Natural killer cell (primary cell): ENCODE measurements around the gene TSKS. TPM values are rescaled to one million over a fixed set of nuclear protein-coding genes. Genes with fewer than 3 reads are reported as not detected.

Source experiments
- ATAC-seq, 3 donors: fragments of 150-1000 bp in 2 of 3; fragments of 200-7000 bp in 1 of 3; cut with Tn5 transposase; 1 replicate in 1 of 3; 2 replicates in 2 of 3; pipeline ENCODE4 v1.10.0; 2021; ENCODE audit warnings: mild to moderate bottlenecking in 2 of 3, moderate library complexity in 2 of 3
- DNase-seq, 2 donors: peaks; one replicate each; pipeline versions ENCODE4 v3.0.0 to v3.0.0-alpha.2; 2013 to 2021; ENCODE audit warnings: mixed read lengths in 1 of 2
- H3K27ac ChIP-seq: one replicate; pipeline ENCODE4 v1.5.1; 2013; ENCODE audit warnings: mild to moderate bottlenecking, low read length
- H3K27me3 ChIP-seq: one replicate; pipeline ENCODE4 v1.6.1; 2013; ENCODE audit warnings: low read length; ENCODE audit not compliant: control insufficient read depth, insufficient read depth
- H3K36me3 ChIP-seq: one replicate; pipeline ENCODE4 v1.6.1; 2013; ENCODE audit warnings: low read length; ENCODE audit not compliant: control insufficient read depth, insufficient read depth
- H3K4me1 ChIP-seq: one replicate; pipeline ENCODE4 v1.6.1; 2013; ENCODE audit warnings: low read length; ENCODE audit not compliant: control insufficient read depth, insufficient read depth
- H3K4me3 ChIP-seq: one replicate; pipeline ENCODE4 v1.5.1; 2013; ENCODE audit warnings: low read length
- H3K9me3 ChIP-seq: one replicate; pipeline ENCODE4 v1.6.1; 2013; ENCODE audit warnings: low read length; ENCODE audit not compliant: control insufficient read depth, insufficient read depth
- H3K27ac Mint-ChIP-seq, 2 donors: one replicate each; pipeline ENCODE4 v1.8.0; 2022; ENCODE audit warnings: mild to moderate bottlenecking in 2 of 2, mixed read lengths in 2 of 2, moderate library complexity in 1 of 2
- H3K27me3 Mint-ChIP-seq, 2 donors: one replicate each; pipeline ENCODE4 v1.8.0; 2022; ENCODE audit warnings: low read depth in 2 of 2, mixed read lengths in 2 of 2
- H3K36me3 Mint-ChIP-seq: one replicate; pipeline ENCODE4 v1.8.0; 2022; ENCODE audit warnings: mixed read lengths
- H3K4me1 Mint-ChIP-seq, 2 donors: one replicate each; pipeline ENCODE4 v1.8.0; 2022; ENCODE audit warnings: mixed read lengths in 2 of 2
- H3K4me3 Mint-ChIP-seq: one replicate; pipeline ENCODE4 v1.8.0; 2022; ENCODE audit warnings: mild to moderate bottlenecking, moderate library complexity, mixed read lengths
- H3K9me3 Mint-ChIP-seq, 2 donors: one replicate each; pipeline ENCODE4 v1.8.0; 2022; ENCODE audit warnings: mixed read lengths in 2 of 2
- WGBS: methylation state at CpG from one replicate; pipeline ENCODE4 v1.1.7; 2013; ENCODE audit warnings: missing lambda C conversion rate; ENCODE audit not compliant: insufficient coverage; 5-methylcytosine and 5-hydroxymethylcytosine counted together
- intact Hi-C: fragments of 100-400 bp; cut with micrococcal nuclease; formaldehyde crosslinking; loops from one replicate; pipeline ENCODE4 v1.14.2; 2022
- total RNA-seq, 4 donors: library from RNA; stranded (reverse); fragments of 120-200 nt in 1 of 4; gene quantifications; one replicate each; pipeline versions ENCODE4 v1.2.3 to v1.2.4, GENCODE V29; 2013 to 2022
- TF ChIP-seq, protein P1 (sequence below): fragments of 200-600 bp; IDR thresholded peaks from one replicate; pipeline ENCODE4 v1.8.0; 2022; ENCODE audit warnings: antibody characterized with exemption

TSKS gene
- total RNA-seq, 3 donors from 2014 or later (not counting 1 experiment from before 2014, with no cell fraction given), result 0.35 to 2.4 (median 1.7) TPM

DNA sequence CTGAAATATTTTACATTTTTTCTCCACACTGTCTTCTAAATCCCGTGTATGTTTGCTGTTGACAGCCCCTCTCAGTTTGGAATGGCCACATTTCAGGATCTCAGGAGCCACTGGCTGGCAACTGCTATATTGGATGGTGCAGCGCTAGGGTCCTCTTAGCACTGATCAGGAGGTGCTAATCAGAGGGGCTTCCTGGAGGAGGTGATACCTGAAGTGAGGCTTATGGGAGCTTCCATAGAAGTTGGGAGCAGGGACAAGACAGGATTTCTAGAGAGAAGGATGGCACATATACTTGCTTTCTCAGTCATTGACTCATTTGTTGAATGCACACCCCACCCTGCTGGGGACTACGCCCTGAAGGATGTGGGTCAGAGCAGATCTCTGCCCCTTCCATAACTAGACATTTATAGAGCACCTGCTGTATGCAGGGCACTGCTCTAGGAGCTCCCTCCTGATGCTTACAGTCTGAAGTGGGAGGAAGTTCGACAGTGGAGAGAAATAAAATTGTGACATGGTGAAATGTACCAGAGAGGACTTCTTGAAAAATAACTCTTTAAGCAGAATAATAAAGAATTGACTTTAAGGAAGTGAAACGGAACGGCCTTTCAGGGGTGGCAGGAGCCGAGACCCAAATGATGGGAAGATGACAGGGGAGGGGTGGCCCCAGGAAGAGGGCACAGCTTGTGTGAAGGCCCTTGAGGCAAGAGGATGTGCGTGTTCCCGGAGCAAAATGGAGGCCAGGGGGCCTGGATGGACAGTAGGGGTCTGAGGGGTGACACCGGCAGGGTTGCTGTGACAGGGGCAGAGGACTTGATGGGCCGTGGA, 16.8 kb upstream of the TSKS start:
- ATAC-seq, result no peak
- peak overlapping the region; percentile 69 to 74 for H3K27ac Mint-ChIP-seq
- peaks cover 12% of the 10 kb centered on the region for H3K36me3 Mint-ChIP-seq
- Histone ChIP-seq H3K4me1 (peaks cover 54% of the 10 kb centered on the region), H3K27me3 (no peaks in the 10 kb centered on the region), H3K4me3 (no peak overlapping the region), H3K36me3 (peaks cover 20% of the 10 kb centered on the region), H3K9me3 (no peaks in the 10 kb centered on the region), H3K27ac (peak overlapping the region; percentile 48)
- H3K4me1 Mint-ChIP-seq, result peaks cover 39 to 52% of the 10 kb centered on the region in 2 donors
- intact Hi-C loops, result no loop called here
- TF ChIP-seq, protein P1, sequence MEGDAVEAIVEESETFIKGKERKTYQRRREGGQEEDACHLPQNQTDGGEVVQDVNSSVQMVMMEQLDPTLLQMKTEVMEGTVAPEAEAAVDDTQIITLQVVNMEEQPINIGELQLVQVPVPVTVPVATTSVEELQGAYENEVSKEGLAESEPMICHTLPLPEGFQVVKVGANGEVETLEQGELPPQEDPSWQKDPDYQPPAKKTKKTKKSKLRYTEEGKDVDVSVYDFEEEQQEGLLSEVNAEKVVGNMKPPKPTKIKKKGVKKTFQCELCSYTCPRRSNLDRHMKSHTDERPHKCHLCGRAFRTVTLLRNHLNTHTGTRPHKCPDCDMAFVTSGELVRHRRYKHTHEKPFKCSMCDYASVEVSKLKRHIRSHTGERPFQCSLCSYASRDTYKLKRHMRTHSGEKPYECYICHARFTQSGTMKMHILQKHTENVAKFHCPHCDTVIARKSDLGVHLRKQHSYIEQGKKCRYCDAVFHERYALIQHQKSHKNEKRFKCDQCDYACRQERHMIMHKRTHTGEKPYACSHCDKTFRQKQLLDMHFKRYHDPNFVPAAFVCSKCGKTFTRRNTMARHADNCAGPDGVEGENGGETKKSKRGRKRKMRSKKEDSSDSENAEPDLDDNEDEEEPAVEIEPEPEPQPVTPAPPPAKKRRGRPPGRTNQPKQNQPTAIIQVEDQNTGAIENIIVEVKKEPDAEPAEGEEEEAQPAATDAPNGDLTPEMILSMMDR, result no peak
- H3K9me3 Mint-ChIP-seq, result no peaks in the 10 kb centered on the region
- WGBS, result 67% methylated on average over 11 of the region's 11 CpGs
- DNase-seq, result no peak
- H3K27me3 Mint-ChIP-seq, result no peaks in the 10 kb centered on the region
- H3K4me3 Mint-ChIP-seq, result peak overlapping the region; percentile 38

DNA sequence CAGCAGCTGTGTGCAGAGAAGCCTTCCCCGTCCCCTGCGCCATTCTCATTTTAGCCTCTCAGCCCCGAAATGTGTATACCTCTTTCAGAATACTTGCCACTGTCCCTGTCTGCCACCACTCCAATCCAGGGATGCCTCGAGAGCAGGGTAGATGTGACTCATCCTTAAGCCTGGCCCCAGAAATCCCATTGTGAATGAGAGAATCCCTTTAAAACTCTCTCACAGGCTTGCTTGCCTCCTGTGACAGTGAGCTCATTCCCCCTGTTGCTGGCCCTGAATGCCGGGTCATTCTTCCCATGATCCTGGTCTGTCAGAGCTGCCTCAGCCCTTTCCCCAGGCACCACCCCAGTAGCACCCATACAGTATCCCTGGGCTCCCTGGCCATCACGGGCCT, 13.3 kb upstream of the TSKS start:
- H3K4me3 Mint-ChIP-seq, result peak overlapping the region; percentile 52

DNA sequence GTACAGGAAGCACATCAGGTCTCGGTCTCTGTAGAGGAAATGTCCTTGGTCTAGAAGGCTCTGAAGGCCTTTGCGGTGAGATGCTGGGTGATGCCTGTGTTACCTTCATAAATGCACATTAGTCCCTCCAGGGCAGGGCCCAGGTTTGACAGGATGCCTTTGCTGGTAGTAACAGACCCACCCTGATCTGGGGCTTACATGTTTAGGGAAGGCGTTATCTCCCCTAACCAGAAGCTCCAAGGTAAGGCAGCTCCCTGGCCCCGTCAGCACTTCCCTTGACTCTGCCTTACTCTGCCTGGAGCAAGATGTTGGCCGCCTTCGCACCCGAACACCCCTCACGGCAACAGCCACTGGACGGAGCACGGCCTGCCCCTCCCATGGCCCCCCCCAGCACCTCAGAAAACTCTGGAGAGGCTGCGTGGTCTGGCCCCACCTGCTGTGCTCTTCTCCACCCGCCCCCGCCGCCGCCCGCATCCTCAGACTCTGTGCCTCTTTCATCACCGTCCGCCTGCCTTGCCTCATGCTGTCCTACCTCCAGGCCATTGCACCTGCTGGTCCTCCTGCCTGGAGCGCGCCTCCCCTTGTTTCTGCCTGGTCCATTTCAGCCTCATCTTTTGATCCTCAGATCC, 12.8 kb upstream of the TSKS start:
- H3K4me3 Mint-ChIP-seq, result peak overlapping the region; percentile 52

More for the DNA sequence above, 13.3 kb upstream of the TSKS start:
- Histone ChIP-seq H3K4me1 (peaks cover 78% of the 10 kb centered on the region), H3K9me3 (no peaks in the 10 kb centered on the region), H3K27ac (no peak overlapping the region), H3K4me3 (no peak overlapping the region), H3K27me3 (no peaks in the 10 kb centered on the region), H3K36me3 (no peaks in the 10 kb centered on the region)
- Mint-ChIP-seq H3K27me3 (no peaks in the 10 kb centered on the region), H3K27ac (peak overlapping the region; percentile 87 to 92), H3K36me3 (no peaks in the 10 kb centered on the region), H3K9me3 (no peaks in the 10 kb centered on the region), H3K4me1 (peaks cover 45 to 64% of the 10 kb centered on the region in 2 donors)
- WGBS, result 92% methylated on average over 6 of the region's 6 CpGs
- TF ChIP-seq, protein P1, result no peak
- intact Hi-C loops, result no loop called here
- ATAC-seq (no peak), DNase-seq (no peak)

More for the DNA sequence above, 12.8 kb upstream of the TSKS start:
- H3K27me3 ChIP-seq, result no peaks in the 10 kb centered on the region
- no peaks in the 10 kb centered on the region for H3K36me3 ChIP-seq
- peak in 2 of 3 donors; percentile 35 to 61 for ATAC-seq
- H3K4me1 Mint-ChIP-seq, result peaks cover 41 to 61% of the 10 kb centered on the region in 2 donors
- H3K36me3 Mint-ChIP-seq, result no peaks in the 10 kb centered on the region
- no peak overlapping the region for H3K4me3 ChIP-seq
- H3K27ac ChIP-seq, result peak overlapping the region; percentile 6
- TF ChIP-seq, protein P1, result no peak
- no peaks in the 10 kb centered on the region for H3K9me3 Mint-ChIP-seq
- peak overlapping the region; percentile 87 to 92 for H3K27ac Mint-ChIP-seq
- peaks cover 78% of the 10 kb centered on the region for H3K4me1 ChIP-seq
- 89% methylated on average over 20 of the region's 20 CpGs for WGBS
- DNase-seq, result no peak
- intact Hi-C loops, result no loop called here
- no peaks in the 10 kb centered on the region for H3K27me3 Mint-ChIP-seq
- H3K9me3 ChIP-seq, result no peaks in the 10 kb centered on the region
